ENCODE results near the gene THPO.

GRCh38 chr3:184345317-184346144 is 32.5 kb downstream of the THPO start:
- TF ChIP-seq ZNF671 (CRISPR knock-in tag; IDR thresholded peaks at IDR 0.05) (no peak), USF2 (CRISPR knock-in tag; IDR thresholded peaks at IDR 0.05) (peak; percentile 53), JUN (CRISPR knock-in tag; IDR thresholded peaks at IDR 0.05) (no peak)
